HG03342 (cell line): ENCODE results near the gene SLC66A2.

Source experiments
- ATAC-seq: cut with Tn5 transposase; IDR thresholded peaks from one replicate; pipeline ENCODE4 v1.9.1; 2021; ENCODE audit warnings: mild to moderate bottlenecking, moderate library complexity; ENCODE audit not compliant: unreplicated experiment

The SLC66A2 gene

GRCh38 chr18:79904357-79905147, 46.9 kb downstream of the SLC66A2 start:
- ATAC-seq: no peak

GRCh38 chr18:79903787-79904356, 47.6 kb downstream of the SLC66A2 start:
- ATAC-seq: no peak

DNA sequence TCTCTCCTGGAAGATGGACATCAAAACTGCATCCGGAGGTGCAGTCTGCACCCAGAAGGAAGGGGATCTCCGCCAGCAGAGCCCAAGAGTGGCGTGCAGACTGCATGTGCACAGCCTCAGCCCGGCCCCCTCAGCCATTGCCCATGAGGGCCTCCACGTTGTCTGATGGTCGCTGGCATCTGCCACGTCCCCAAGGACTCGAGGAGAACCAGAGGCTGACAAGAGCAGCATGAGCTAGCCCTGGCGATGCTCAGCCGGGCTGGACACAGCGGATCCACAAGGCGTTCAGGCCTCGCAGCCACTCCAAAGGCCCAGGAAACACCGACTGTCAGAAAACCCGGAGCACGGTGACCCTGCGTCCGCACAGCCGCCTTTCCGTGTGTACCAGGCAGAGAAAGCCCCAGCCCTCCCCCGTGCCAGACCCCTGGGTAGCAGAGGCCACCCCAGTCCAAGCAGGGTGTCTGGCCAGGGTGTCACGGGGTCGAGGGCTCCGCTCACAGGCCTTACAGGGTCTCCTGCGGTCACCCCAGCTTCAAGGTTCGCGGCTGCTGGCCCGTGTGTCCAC, 48.3 kb downstream of the SLC66A2 start:
- no peak for ATAC-seq

GRCh38 chr18:79902640-79903039, 48.8 kb downstream of the SLC66A2 start:
- ATAC-seq: no peak

DNA sequence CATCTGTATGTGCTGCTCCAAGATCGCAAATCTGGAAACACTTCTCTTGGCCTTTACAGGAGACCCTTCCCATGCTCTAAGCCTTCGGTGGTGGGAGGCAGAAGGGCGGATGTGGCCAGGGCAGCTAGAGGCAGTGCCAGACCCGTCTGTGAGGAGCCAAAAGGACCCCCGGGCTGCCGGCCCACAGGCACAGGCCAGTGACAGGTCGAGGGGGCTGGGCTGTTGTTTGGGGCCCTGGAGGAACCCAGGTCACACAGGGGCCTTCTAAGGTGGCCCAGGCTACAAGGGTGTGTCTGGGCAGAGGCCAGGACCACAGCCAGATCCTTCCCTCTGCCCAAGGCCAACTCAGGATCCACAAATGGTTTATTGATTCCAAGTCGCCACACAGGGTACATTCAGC, 49.4 kb downstream of the SLC66A2 start:
- ATAC-seq: no peak

DNA sequence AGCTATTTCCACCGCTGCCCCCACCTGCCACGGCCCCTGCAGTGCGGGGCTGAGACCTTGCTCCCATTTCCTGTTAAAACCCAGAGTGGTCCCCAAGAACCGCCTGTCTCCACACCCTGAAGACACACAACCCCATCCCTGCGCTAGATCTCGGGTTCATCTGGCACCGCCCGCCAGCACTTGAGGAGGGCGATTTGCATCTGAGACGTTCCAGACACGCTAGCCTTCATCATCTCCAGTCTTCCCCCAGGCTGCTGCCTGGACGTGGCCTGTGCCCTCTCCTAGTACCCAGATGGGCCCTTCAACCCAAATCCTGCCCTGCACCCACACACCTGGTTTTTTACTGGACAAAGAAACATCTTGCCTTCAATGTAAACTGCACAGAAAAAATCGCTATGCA, 49.8 kb downstream of the SLC66A2 start:
- no peak for ATAC-seq

GRCh38 chr18:79900610-79901570, 50.6 kb downstream of the SLC66A2 start:
- no peak for ATAC-seq

GRCh38 chr18:79899609-79900445, 51.6 kb downstream of the SLC66A2 start:
- no peak for ATAC-seq

- no peak for ATAC-seq
Observed at GRCh38 chr18:79898952-79899608, 52.4 kb downstream of the SLC66A2 start.

DNA sequence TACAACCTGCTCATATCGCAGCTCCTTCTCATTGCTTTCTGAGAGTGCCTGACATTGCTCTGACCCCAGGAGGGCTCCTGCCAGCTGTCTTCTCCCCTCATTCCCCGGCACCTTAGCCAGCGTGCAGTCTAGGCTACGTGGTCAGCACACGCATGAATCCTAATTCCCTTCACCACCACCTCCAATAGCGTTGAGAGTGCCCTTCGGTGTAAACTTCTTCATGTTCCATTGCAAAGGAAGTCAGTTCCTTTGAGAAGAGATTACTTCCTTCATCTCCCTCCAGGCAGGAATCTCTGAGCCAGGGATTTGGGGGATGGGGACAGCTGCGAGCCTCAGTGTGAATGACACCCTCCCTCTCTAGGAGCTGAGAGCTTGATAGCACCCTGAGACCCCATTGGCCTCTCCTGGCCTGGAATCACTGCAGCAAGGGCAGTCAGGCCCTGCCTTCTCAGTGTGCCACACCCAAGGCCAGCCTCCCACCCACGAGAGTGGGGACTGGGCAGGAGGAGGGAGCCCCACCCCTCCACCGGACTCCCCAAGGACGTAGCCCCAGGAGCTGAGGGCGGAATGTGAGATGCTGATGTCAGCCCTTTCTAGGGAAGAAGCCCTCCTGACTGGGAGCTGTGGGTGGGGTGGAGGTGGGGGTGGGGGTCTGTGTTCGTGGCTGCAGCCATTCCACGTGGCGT, 53.4 kb downstream of the SLC66A2 start:
- no peak for ATAC-seq

GRCh38 chr18:79896738-79897137, 54.7 kb downstream of the SLC66A2 start:
- ATAC-seq: no peak

- no peak for ATAC-seq
Observed at GRCh38 chr18:79890674-79891073, 60.8 kb downstream of the SLC66A2 start.

GRCh38 chr18:79889569-79889968, 61.9 kb downstream of the SLC66A2 start:
- no peak for ATAC-seq

- no peak for ATAC-seq
Observed at GRCh38 chr18:79888016-79888415, 63.4 kb downstream of the SLC66A2 start.

GRCh38 chr18:79887181-79888000, 64.1 kb downstream of the SLC66A2 start:
- ATAC-seq: no peak

- ATAC-seq: no peak
Observed at GRCh38 chr18:79884963-79885728, 66.3 kb downstream of the SLC66A2 start.

- ATAC-seq: no peak
Observed at GRCh38 chr18:79884294-79884962, 67.0 kb downstream of the SLC66A2 start.
